Dedifferentiated amniotic fluid mesenchymal stem cell (primary cell): ENCODE data around the gene STARD8.
"Not testable (repeated sequence)": the region's sequence is repeated elsewhere in the genome, so short reads cannot be mapped to it uniquely, and the experiment has no call there.

Source experiments
- DNase-seq: peaks from one replicate; pipeline ENCODE4 v3.0.0-alpha.2; 2016; ENCODE audit errors: extremely low spot score

The STARD8 gene

DNA sequence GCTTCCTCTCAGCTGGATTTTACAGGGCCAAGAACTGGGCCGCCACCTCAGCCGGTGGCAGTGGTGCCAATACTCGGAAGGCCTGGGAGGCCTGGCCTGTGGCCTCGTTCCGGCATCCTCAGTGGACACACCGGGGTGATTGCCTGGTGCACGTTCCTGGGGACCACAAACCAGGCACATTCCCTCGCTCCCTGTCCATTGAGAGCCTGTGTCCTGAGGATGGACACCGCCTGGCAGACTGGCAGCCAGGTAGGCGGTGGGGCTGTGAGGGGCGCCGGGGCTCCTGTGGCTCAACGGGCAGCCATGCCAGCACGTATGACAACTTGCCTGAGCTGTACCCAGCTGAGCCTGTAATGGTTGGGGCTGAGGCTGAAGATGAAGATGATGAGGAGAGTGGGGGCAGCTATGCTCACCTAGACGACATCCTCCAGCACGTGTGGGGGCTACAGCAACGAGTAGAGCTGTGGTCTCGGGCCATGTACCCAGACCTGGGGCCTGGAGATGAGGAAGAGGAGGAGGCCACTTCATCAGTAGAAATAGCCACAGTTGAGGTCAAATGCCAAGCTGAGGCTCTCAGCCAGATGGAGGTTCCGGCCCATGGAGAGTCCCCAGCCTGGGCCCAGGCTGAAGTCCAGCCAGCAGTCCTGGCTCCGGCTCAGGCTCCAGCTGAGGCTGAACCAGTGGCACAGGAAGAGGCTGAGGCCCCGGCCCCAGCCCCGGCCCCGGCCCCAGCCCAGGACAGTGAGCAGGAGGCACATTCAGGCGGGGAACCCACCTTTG lies 70.4 kb downstream of the STARD8 start:
- no peak for DNase-seq

DNA sequence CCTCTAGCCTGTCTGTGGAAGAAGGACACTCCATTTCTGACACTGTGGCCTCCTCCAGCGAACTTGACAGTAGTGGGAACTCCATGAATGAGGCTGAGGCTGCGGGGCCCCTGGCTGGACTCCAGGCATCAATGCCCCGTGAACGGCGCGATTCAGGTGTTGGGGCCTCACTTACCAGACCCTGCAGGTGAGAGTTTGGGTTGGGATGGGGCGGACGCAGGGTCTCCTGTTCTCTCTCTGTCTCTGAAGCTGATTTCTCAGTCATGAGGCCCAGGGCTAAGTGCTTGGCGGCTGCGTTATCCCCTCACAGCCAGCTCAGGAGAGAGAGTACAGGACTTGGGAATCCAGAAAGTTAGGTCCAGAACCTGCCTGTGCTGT lies 71.0 kb downstream of the STARD8 start:
- no peak for DNase-seq

DNA sequence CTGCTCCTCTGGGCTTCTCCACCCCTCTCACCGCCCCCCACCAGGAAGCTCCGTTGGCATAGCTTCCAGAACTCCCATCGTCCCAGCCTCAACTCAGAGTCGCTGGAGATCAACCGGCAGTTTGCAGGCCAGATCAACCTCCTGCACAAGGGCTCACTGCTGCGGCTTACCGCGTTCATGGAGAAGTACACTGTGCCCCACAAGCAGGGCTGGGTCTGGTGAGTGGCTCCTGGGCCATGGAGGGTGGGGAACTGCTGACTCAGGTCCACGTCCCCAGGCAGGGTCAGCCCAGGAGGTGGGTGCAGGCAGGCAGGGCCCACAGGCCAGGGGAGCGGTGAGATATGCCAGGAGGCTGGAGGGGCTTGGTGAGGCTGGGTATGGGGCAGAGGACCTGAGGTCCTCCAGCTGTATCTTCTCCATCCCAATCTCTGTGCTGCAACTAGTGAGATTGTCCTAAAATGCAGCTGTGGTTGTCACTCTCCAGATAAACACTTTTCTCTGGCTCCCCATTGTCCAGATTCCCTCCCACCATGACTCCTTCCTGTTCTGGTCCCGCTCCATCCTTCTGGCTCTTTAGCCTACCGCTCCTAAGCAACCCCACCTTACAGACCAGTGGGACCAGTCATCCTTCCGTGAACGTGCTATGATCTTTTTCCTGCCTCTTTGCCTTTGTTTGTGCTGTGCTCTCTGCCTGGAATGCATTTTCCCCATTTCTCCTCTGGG lies 71.9 kb downstream of the STARD8 start:
- DNase-seq, result no peak

DNA sequence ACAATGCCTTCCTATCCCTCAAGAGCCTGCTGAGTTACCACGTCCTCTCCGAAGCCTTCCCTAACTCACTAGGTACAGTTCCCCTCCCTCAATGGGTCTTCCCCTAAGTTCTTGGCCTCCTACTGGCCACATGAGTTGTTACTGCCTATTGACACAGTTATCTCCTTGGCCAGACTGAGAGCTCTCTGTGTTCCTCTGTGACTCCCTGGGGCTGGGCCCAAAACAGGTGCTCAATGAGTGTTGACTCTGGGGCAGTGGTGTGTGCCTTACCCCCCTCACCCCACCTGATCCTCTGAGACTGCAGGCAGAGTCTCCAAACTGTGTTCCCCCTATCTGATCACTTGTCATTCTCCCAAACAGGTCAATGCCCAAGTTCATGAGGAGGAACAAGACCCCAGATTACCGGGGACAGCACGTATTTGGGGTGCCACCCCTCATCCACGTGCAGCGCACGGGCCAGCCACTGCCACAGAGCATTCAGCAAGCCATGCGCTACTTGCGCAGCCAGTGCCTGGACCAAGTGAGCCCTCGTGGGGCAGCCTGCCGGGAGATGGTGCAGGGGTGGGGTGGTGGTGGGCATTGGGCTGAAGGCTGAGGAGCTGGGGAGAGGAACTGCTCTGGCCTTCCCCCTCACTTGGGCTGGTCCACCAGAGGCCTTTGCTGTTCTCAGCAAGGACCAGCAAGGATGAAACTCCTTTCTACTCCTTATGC lies 72.6 kb downstream of the STARD8 start:
- no peak for DNase-seq

DNA sequence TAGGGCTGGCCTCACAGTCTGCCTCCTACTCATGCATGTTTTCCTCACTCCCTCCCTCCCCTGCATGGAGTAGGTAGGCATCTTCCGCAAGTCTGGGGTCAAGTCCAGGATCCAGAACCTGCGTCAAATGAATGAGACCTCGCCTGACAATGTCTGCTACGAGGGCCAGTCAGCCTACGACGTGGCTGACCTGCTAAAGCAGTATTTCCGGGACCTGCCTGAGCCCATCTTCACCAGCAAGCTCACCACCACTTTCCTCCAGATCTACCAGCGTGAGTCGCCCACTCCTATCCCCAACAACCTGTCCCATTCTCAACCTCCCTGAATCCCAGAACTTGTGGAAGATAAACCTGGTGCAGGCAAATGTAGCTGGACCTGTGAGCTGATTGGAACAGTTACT lies 73.4 kb downstream of the STARD8 start:
- DNase-seq, result no peak

DNA sequence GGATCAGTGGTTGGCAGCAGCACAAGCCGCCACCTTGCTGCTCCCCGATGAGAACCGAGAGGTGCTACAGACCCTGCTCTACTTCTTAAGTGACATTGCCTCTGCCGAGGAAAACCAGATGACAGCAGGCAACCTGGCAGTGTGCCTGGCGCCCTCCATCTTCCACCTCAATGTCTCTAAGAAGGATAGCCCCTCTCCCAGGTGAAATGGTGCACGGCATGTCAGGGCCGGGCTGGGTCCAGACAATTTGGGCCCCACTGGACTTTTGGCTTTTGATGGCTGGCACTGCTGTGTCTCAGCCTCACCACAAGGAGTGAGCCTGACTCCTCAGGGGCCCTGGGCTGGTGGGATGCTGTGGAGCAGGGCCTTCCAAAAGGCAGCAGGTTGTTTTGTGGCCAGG lies 74.1 kb downstream of the STARD8 start:
- no peak for DNase-seq

DNA sequence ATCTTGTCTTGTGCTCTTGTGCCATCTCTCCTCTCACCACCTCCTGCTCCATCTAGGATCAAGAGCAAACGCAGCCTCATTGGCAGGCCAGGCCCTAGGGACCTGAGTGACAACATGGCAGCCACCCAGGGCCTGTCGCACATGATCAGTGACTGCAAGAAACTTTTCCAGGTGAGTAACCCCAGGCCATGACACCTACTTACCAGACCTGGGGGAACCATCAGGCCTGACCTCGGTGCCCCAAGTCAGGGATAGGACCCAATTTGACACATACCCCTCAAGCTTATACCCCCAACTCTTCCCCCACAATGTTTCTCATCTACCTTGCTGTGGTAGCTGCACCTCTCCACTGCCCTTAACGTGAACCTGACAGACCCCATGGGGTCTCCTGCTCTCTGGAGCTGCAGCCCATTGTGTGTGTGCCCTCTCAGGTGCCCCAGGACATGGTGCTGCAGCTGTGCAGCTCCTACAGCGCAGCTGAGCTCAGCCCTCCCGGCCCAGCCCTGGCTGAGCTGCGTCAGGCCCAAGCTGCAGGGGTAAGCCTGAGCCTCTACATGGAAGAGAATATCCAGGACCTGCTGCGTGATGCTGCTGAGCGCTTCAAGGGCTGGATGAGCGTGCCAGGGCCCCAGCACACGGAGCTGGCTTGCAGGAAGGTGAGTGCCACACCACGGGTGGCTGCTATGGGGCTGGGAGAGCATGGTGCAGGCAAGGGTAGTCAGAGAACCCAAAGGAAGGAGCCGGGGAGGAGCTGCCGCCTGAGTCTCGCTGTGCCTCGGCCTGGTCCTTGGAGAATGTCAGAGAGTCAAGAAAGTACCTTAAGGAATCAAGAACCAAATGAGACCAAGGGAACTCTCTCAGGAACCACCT lies 74.8 kb downstream of the STARD8 start:
- DNase-seq, result no peak

DNA sequence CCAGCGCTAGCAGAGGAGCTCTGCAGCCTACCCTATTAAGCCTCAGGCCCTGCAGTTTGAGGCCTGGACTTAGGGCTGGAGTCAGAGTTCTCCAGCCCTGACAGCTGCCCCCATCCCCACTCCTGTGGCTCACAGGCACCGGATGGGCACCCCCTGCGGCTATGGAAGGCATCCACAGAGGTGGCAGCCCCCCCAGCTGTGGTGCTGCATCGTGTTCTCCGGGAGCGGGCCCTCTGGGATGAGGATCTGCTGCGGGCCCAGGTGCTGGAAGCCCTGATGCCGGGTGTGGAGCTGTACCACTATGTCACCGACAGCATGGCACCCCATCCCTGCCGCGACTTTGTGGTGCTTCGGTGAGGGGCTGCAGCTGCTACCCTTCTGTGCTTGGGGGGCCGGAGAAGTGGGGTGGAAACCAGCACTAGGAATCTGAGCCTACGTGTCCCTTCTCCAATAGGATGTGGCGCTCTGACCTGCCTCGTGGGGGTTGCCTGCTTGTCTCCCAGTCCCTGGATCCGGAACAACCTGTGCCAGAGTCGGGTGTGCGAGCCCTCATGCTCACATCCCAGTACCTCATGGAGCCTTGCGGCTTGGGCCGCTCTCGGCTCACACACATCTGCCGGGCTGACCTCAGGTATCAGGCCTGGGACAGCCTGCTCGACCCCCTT lies 76.2 kb downstream of the STARD8 start:
- DNase-seq, result no peak

DNA sequence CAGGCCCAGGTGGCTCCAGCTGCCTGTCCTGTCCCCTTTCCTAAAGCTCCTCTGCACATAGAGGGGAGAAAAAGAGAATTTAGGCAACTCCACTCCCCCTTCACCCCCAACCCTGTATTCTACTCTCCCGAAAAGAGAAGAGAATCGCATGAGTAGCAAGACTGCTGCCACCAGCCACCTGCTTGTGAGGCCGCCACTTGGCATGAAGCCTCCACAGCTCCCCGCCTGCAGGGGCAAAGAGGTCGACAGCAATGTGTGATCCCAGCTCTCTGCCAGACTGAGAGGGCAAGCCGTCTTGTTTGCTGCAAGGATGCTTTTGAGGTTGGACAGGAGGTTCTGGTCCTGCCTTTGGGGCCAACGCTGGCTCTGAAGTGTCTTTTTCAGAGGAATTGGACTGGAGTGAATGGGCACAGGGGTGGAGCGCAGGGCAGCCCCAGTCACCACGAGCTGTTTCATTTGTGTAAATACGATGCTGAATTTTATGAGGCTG lies 77.1 kb downstream of the STARD8 start:
- no peak for DNase-seq

DNA sequence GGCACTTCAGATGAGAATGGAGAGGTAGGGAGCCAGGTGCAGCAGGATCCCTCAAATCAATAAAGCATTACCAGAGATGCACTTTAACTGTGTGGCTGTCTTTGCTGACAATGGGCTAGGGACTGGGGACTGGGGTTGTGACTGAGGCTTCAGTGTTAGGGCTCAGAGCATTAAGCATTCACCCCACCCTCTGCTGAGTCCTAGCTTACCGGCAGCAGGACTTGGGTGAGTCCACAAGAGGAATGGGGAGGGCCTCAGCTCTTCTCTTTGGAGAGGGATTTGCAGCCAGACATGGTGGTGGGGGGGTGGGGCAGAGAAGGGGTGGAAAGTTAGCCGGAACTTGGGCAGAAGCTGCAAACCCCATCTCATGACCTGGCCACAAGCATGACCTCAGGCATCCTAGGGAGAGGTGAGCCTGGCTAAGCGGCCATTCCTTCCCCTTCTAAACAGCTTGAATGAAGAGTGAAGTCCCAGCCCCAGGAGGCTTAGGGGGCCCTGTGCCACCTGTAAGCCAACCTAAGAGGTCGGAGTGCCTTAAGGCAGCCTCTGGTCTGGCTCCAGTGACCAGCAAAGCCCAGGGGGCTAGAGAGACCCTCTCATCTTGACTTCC lies 78.4 kb downstream of the STARD8 start:
- DNase-seq, result no peak

DNA sequence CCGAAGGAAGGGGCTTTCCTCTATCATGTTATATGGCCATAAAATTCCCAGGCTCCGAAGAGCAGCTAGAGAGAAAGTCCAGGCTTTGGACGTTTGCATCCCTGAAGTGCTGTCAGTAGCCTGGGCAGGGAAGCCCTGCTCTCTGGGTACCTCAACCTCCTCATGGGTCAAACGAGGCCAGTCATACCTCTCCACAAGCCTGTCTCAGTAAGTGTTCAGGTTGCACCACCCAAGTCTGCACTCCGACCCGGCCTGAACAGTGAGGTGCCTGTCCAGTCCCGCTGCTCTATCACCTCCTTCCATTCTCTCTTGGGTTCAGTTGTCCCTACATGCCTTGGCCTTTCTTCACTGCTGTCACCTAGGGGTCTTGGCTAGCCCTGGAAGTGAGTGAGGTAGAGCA lies 78.9 kb downstream of the STARD8 start:
- no peak for DNase-seq

DNA sequence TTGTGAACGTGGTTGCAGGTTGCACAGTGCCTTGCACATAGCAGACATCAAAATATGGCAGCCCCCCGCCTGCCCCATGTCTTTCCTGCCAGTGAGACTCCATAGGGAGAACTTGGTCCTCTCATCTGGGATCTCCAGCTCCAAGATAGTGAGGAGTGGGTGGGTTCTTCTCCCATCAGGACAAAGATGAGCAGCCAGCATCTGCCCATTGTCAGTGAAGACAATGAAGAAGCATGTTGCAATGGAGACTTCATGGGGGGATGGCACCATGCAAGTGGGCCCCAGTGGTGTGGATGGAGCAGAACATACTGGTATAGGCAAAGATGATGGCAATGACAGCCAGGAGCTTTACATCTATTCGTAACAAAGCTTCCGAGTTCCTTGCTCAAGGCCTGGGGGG lies 80.2 kb downstream of the STARD8 start:
- DNase-seq, result no peak

DNA sequence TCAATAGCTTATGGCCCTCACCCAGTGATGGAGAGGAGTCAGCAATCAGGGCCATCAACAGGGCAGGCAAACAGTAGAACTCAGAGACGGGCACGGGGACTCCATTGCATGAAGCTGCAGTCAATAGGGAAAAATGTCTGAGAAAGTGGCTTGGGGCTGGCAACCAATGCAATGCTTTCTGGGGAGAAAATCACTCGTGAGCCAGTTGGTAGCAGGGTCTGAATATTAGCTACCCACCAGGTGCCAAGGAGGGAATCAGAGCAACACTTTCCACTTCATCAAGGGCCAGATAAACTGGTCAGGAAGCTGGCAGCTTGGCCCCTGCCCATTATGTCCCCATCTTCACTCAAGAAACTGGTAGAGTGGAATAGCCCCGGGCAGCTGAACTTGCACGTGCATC lies 80.7 kb downstream of the STARD8 start:
- no peak for DNase-seq

DNA sequence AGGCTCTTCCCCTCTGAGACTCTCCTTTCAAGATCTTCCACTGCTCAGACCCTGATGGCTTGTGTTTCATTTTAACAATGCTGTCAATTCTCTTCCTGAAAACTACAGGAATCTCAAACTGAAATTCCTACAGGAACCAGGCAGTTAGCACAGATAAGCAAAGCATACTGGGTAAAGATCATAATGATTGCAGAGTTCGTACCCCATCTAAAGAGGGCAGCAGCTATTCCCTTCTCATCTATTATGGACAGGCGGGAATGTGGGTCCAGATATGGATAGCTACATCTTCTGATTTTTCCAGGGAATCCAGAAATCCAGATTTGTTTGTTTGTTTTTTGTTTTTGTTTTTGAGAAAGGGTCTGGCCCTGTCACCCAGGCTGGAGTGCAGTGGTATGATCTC lies 83.8 kb downstream of the STARD8 start:
- no peak for DNase-seq

DNA sequence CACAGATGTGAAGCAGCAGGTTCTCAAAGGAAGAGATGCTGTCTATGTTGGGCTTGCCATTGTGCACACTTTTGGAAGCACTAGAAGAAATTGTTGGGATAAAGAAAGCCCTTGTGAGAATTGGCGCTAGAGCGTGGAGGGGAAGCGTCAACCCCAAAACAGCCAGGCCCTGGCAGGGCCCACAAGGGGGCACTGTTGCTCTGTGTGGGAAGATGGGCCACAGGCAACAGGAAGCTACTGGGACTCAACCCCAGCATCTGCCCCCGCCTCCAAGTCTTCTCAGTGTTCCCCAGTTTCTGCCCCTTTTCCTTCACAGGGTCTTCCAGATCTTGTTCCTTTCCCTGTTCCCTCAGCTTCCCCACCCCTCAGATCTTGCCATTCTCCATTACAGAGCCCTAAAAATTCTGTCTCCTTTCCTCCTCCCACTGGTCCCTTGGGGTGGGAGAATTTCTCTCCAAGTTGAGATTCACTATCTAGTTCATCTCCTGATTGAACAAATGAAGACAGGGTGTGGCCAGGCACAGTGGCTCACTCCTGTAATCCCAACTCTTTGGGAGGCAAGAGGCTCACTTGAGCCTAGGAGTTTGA lies 85.5 kb downstream of the STARD8 start:
- DNase-seq, result no peak

DNA sequence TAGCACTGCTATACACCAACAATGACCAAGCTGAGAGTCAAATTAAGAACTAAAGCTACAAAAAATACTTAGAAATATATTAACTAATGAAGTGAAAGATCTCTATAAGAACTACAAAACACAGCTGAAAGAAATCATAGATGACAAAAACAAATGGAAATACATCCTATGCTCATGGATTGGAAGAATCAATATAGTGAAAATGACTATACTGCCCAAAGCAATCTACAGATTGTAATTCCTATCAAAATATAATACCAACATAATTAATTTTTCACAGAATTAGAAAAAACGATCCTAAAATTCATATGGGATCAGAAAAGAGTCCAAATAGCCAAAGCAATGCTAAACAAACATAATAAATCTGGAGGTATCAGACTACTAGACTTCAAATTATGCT lies 87.8 kb downstream of the STARD8 start:
- no peak for DNase-seq

DNA sequence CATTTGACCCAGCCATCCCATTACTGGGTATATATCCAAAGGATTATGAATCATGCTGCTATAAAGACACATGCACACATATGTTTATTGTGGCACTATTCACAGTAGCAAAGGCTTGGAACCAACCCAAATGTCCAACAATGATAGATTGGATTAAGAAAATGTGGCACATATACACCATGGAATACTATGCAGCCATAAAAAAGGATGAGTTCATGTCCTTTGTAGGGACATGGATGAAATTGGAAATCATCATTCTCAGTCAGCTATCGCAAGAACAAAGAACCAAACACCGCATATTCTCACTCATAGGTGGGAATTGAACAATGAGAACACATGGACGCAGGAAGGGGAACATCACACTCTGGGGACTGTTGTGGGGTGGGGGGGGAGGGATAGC lies 94.4 kb downstream of the STARD8 start:
- DNase-seq, result not testable (repeated sequence)

DNA sequence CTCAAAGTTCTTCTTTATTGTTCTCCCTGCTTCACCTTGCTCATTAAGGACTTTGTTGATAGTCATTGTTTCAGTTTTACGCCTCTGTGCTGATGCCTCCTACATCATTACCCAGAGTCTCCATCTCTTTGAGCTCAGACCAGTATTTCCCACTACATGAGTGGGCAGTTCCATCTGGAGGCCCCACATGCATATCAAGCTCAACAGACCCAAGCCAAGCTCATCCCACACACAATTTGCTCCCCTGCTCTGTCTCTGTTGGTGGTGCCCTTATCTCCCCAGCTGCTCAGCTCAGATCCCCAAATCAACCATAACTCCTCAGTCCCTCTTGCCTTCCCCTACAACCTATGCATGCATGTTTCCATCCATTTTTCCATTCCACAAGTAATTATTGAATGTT lies 96.3 kb downstream of the STARD8 start:
- DNase-seq, result no peak

DNA sequence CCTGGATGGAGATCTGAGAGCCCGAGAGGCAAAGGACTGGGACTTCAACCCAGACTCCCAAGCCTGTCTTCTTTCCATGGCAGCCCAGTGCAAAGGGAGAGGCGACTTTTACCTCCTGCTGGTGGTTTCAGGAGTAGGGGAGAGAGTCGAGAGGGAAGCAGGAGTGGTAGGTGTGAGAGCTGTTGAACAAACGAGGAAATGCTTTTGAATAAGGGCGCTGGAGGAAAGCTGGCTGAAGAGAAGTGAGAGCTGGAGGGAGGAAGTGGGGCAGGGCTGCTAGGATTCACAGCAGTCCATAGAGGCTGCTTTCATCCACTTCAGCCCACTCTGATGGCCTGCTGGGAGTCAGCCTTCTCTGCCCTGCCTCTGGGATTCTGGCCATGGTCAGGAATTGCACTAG lies 99.5 kb downstream of the STARD8 start:
- DNase-seq, result no peak

DNA sequence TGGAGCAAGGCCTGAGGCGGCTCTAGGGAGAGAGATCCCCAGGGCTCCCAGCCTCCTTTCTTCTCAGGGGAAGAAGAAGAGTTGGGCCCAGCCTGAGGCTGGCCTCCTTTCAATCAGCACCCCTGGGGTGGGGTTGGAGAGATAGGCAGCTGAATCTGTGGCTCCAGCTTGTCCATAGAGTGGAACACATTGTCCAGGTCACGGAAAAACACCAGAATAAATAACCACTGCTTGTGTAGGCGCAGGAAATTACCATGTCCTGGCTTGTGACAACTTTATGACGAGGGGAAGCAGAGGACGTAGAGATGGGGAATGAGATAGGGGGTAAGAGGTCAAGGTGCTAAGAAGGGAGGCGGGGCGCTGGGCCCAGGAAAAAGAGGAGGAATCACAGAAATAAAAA lies 100.6 kb downstream of the STARD8 start:
- no peak for DNase-seq
